SK-N-SH (cell line): ENCODE data around the gene PXYLP1. TPM values are rescaled to one million over a fixed set of nuclear protein-coding genes. Genes with fewer than 3 reads are reported as not detected.

ENCODE experiments used
- CTCF ChIA-PET: fragments of 300-600, 350-600 bp; formaldehyde crosslinking; extraction: SDS; loops from one replicate; lab custom pipeline; 2021; lab: Yijun Ruan, JAX
- POLR2A ChIA-PET: fragments of 350-600 bp; sonication (Branson Sonifier 250); formaldehyde crosslinking; extraction: SDS; loops from one replicate; lab custom pipeline; 2020; ENCODE audit warnings: antibody characterized with exemption, inconsistent platforms; lab: Yijun Ruan, JAX
- DNase-seq: peaks from one replicate; pipeline ENCODE4 v3.0.0; 2012
- H2AFZ ChIP-seq: fragments of 200-600 bp; sonication (generic); 2 replicates; pipeline ENCODE4 v1.8.1; 2016; ENCODE audit warnings: antibody characterized with exemption, mild to moderate bottlenecking, low read depth
- H3F3A ChIP-seq: fragments of 200-600 bp; sonication (generic); replicated peaks from 2 replicates; pipeline ENCODE3; 2016; ENCODE audit warnings: antibody characterized with exemption, mild to moderate bottlenecking; ENCODE audit not compliant: insufficient read depth
- H3K27ac ChIP-seq, 2 experiments: fragments of 200-500 bp in 1 of 2; fragments of 200-600 bp in 1 of 2; sonication (Bioruptor generic) in 1 of 2; sonication (generic), shearing (Covaris generic) in 1 of 2; 2 replicates each; pipeline versions ENCODE4 v1.5.1 to v1.6.1; 2014 to 2016; ENCODE audit warnings: low read depth in 2 of 2, inconsistent platforms in 1 of 2, low read length in 1 of 2, mild to moderate bottlenecking in 1 of 2, mixed read lengths in 1 of 2
- H3K27me3 ChIP-seq: fragments of 200-600 bp; sonication (generic), shearing (Covaris generic); 2 replicates; pipeline ENCODE4 v1.6.1; 2016; ENCODE audit warnings: mixed run types; ENCODE audit not compliant: insufficient read depth
- H3K36me3 ChIP-seq, 2 experiments: fragments of 200-500 bp in 1 of 2; fragments of 200-600 bp in 1 of 2; sonication (Bioruptor generic) in 1 of 2; sonication (generic) in 1 of 2; replicated peaks in 1 of 2; 2 replicates each; pipeline versions ENCODE3 to v1.5.1; 2014 to 2016; ENCODE audit warnings: low read length in 1 of 2, mild to moderate bottlenecking in 1 of 2; ENCODE audit not compliant: insufficient read depth in 2 of 2, control insufficient read depth in 1 of 2
- H3K4me1 ChIP-seq, 2 experiments: fragments of 200-500 bp in 1 of 2; fragments of 200-600 bp in 1 of 2; sonication (Bioruptor generic) in 1 of 2; sonication (generic), shearing (Covaris generic) in 1 of 2; 2 replicates each; pipeline versions ENCODE4 v1.5.1 to v1.6.1; 2014 to 2016; ENCODE audit warnings: low read depth in 1 of 2, low read length in 1 of 2, mixed run types in 1 of 2; ENCODE audit not compliant: insufficient read depth in 2 of 2, control insufficient read depth in 1 of 2
- H3K4me2 ChIP-seq: fragments of 200-600 bp; sonication (generic), shearing (Covaris generic); 2 replicates; pipeline ENCODE4 v1.6.1; 2017; ENCODE audit warnings: mixed run types
- H3K4me3 ChIP-seq, 2 experiments: fragments of 200-500 bp in 1 of 2; fragments of 200-600 bp in 1 of 2; sonication (Bioruptor generic) in 1 of 2; sonication (generic), shearing (Covaris generic) in 1 of 2; 2 replicates each; pipeline versions ENCODE4 v1.5.1 to v1.8.1; 2014 to 2016; ENCODE audit warnings: low read depth in 2 of 2, inconsistent platforms in 1 of 2, low read length in 1 of 2, mild to moderate bottlenecking in 1 of 2, mixed read lengths in 1 of 2, moderate library complexity in 1 of 2
- H3K79me2 ChIP-seq: fragments of 200-600 bp; sonication (generic); 2 replicates; pipeline ENCODE4 v1.8.1; 2017; ENCODE audit warnings: mild to moderate bottlenecking; ENCODE audit not compliant: insufficient read depth
- H3K9ac ChIP-seq: fragments of 200-600 bp; sonication (generic); 2 replicates; pipeline ENCODE4 v1.6.1; 2017; ENCODE audit warnings: mixed run types
- H3K9me2 ChIP-seq: fragments of 200-600 bp; sonication (generic); 2 replicates; pipeline ENCODE4 v1.6.1; 2017; ENCODE audit warnings: mixed run types
- H3K9me3 ChIP-seq: fragments of 200-600 bp; sonication (generic); 2 replicates; pipeline ENCODE4 v1.6.1; 2017; ENCODE audit warnings: mixed run types, mild to moderate bottlenecking, moderate library complexity
- H4K20me1 ChIP-seq: fragments of 200-600 bp; sonication (generic); 2 replicates; pipeline ENCODE4 v1.6.1; 2017; ENCODE audit warnings: mild to moderate bottlenecking, mixed run types; ENCODE audit not compliant: insufficient read depth
- CHD2 ChIP-seq: fragments of 150-350 bp; IDR thresholded peaks from 2 replicates; pipeline ENCODE4 v1.6.1; 2018; ENCODE audit warnings: low read length; ENCODE audit not compliant: partially characterized antibody
- CTCF ChIP-seq: fragments of 200-600 bp; sonication (generic); IDR thresholded peaks from 2 replicates; pipeline ENCODE4 v1.6.1; 2017; ENCODE audit warnings: antibody characterized with exemption, mild to moderate bottlenecking, moderate library complexity
- ELF1 ChIP-seq: IDR thresholded peaks from 2 replicates; pipeline ENCODE4 v1.4.0; 2012
- EP300 ChIP-seq, 2 experiments: IDR thresholded peaks; 2 replicates each; pipeline versions ENCODE4 v1.4.0 to v1.6.1; 2012; ENCODE audit warnings: borderline replicate concordance in 1 of 2, low read depth in 1 of 2, low read length in 1 of 2
- EZH2phosphoT487 ChIP-seq: fragments of 200-600 bp; sonication (generic); IDR thresholded peaks from 2 replicates; pipeline ENCODE4 v1.6.1; 2017; ENCODE audit warnings: low read depth, mixed run types, mild to moderate bottlenecking, antibody characterized with exemption, moderate library complexity, borderline replicate concordance
- FOSL2 ChIP-seq: IDR thresholded peaks from 2 replicates; pipeline ENCODE4 v1.4.0; 2012; ENCODE audit warnings: low read depth, mild to moderate bottlenecking, moderate library complexity, borderline replicate concordance
- FOXJ3 ChIP-seq: sonication (generic); formaldehyde crosslinking; IDR thresholded peaks from 2 replicates; pipeline ENCODE4 v1.5.1; 2020; ENCODE audit warnings: mild to moderate bottlenecking, missing genetic modification reagents
- GABPA ChIP-seq: IDR thresholded peaks from 2 replicates; pipeline ENCODE4 v1.4.0; 2012; ENCODE audit warnings: low read depth, mild to moderate bottlenecking
- IRF3 ChIP-seq: fragments of 150-350 bp; IDR thresholded peaks from 2 replicates; pipeline ENCODE4 v1.6.1; 2016; ENCODE audit warnings: mild to moderate bottlenecking, low read depth, low read length
- MAX ChIP-seq: IDR thresholded peaks from 2 replicates; pipeline ENCODE4 v1.4.0; 2012; ENCODE audit warnings: low read depth
- NFIC ChIP-seq: IDR thresholded peaks from 2 replicates; pipeline ENCODE4 v1.4.0; 2012; ENCODE audit warnings: borderline replicate concordance
- PBX3 ChIP-seq: IDR thresholded peaks from 2 replicates; pipeline ENCODE4; 2012
- POLR2AphosphoS5 ChIP-seq: IDR thresholded peaks from 2 replicates; pipeline ENCODE4 v1.6.1; 2012; ENCODE audit warnings: low read depth, low read length
- RAD21 ChIP-seq: IDR thresholded peaks from 2 replicates; pipeline ENCODE4 v1.6.1; 2012; ENCODE audit warnings: mild to moderate bottlenecking, low read length
- RCOR1 ChIP-seq: fragments of 150-350 bp; IDR thresholded peaks from 2 replicates; pipeline ENCODE4 v1.6.1; 2017; ENCODE audit warnings: antibody characterized with exemption, low read length
- REST ChIP-seq: IDR thresholded peaks from 2 replicates; pipeline ENCODE4 v1.6.1; 2012; ENCODE audit warnings: mild to moderate bottlenecking, low read depth, low read length, moderate library complexity
- RFX5 ChIP-seq: IDR thresholded peaks from 2 replicates; pipeline ENCODE4 v1.6.1; 2012; ENCODE audit warnings: mild to moderate bottlenecking, improper control_type of control experiment, low read length
- RXRA ChIP-seq: IDR thresholded peaks from 2 replicates; pipeline ENCODE4 v1.4.0; 2012; ENCODE audit warnings: low read depth, mild to moderate bottlenecking, borderline replicate concordance
- SIN3A ChIP-seq: IDR thresholded peaks from 2 replicates; pipeline ENCODE4 v1.6.1; 2012; ENCODE audit warnings: low read depth, mild to moderate bottlenecking, low read length, moderate library complexity, borderline replicate concordance
- TAF1 ChIP-seq: IDR thresholded peaks from 2 replicates; pipeline ENCODE4 v1.6.1; 2012; ENCODE audit warnings: low read depth, mild to moderate bottlenecking, low read length, moderate library complexity, borderline replicate concordance
- USF1 ChIP-seq: IDR thresholded peaks from 2 replicates; pipeline ENCODE4 v1.4.0; 2012; ENCODE audit warnings: low read depth, borderline replicate concordance
- YY1 ChIP-seq: IDR thresholded peaks from 2 replicates; pipeline ENCODE4 v1.4.0; 2012; ENCODE audit warnings: low read depth, mild to moderate bottlenecking
- WGBS: methylation state at CpG from one replicate; pipeline ENCODE4 v1.1.6; 2017; ENCODE audit warnings: low lambda C conversion rate; 5-methylcytosine and 5-hydroxymethylcytosine counted together
- polyA plus RNA-seq, 3 experiments: library from polyadenylated mRNA; depleted of rRNA; stranded (reverse); fragments of >200 nt; gene quantifications; 2 replicates each; pipeline ENCODE4 v1.2.3, GENCODE V29; 2012

PXYLP1 gene
- polyA plus RNA-seq, 1 of the 3 experiments (the other 2 are of a cell fraction), result 8.6 TPM

- no peak for TF ChIP-seq USF1
- no peak for TF ChIP-seq IRF3
Observed at GRCh38 chr3:141246958-141247301, 15.3 kb downstream of the PXYLP1 start (continued).

GRCh38 chr3:141248064-141248463, 16.4 kb downstream of the PXYLP1 start:
- H3K9me2 ChIP-seq, result no peaks in the 10 kb centered on the region
- no peak overlapping the region for H3K27ac ChIP-seq
- H3K4me2 ChIP-seq, result no peak overlapping the region
- H3K27me3 ChIP-seq, result no peaks in the 10 kb centered on the region
- H3K9me3 ChIP-seq, result no peaks in the 10 kb centered on the region
- H3F3A ChIP-seq, result no peaks in the 10 kb centered on the region
- H3K4me3 ChIP-seq, result no peak overlapping the region
- peaks cover under 1 to 4% of the 10 kb centered on the region in 2 experiments; a peak in 1 of 4 replicates for H3K4me1 ChIP-seq
- no peaks in the 10 kb centered on the region for H3K36me3 ChIP-seq
- TF ChIP-seq PBX3, result no peak
- TF ChIP-seq EZH2phosphoT487, result no peak
- TF ChIP-seq TAF1, result no peak
- TF ChIP-seq CTCF, result no peak
- TF ChIP-seq RAD21, result no peak
- TF ChIP-seq GABPA, result no peak
- TF ChIP-seq CHD2, result no peak
- no peak for TF ChIP-seq RFX5
- TF ChIP-seq REST, result no peak
- no peak for TF ChIP-seq RXRA
- no peak for TF ChIP-seq FOXJ3
- no peak for TF ChIP-seq EP300 (IDR thresholded peaks at IDR 0.05; ENCODE audit: borderline replicate concordance in 1 of 2, low read depth in 1 of 2, low read length in 1 of 2)
- TF ChIP-seq NFIC, result no peak
- TF ChIP-seq RCOR1, result no peak
- no peak for TF ChIP-seq MAX
- no peak for TF ChIP-seq YY1
- no peak for TF ChIP-seq ELF1
- TF ChIP-seq POLR2AphosphoS5, result no peak
- no peak for TF ChIP-seq FOSL2
- no peak for TF ChIP-seq SIN3A
- TF ChIP-seq, all 33 proteins: peak for 0
- Histone ChIP-seq H2AFZ (no peak overlapping the region), H3K79me2 (no peaks in the 10 kb centered on the region), H4K20me1 (no peaks in the 10 kb centered on the region), H3K9ac (no peak overlapping the region)
- DNase-seq, result no peak
- ChIA-PET POLR2A (no interaction called here), CTCF (interaction anchor here (1.7 kb wide), 1 partner anchor 14 kb away, joined by 4 read pairs; no protein-coding TSS in a partner anchor)
- 74% methylated on average over 5 of the region's 5 CpGs for WGBS
